Glutamatergic neuron (in vitro differentiated cells): ENCODE results near the gene DDX10. TPM values are rescaled to one million over a fixed set of nuclear protein-coding genes. Genes with fewer than 3 reads are reported as not detected.

Experiments
- DNase-seq: peaks from one replicate; pipeline ENCODE4 v3.0.0; 2022
- H3K27ac Mint-ChIP-seq: one replicate; pipeline ENCODE4 v1.8.0; 2020; ENCODE audit warnings: mild to moderate bottlenecking, mixed read lengths, inconsistent platforms; ENCODE audit not compliant: unreplicated experiment
- H3K27me3 Mint-ChIP-seq: one replicate; pipeline ENCODE4 v1.8.0; 2020; ENCODE audit warnings: mild to moderate bottlenecking, moderate library complexity, mixed read lengths, inconsistent platforms; ENCODE audit not compliant: unreplicated experiment
- H3K36me3 Mint-ChIP-seq: one replicate; pipeline ENCODE4 v1.8.0; 2020; ENCODE audit warnings: mild to moderate bottlenecking, mixed read lengths, inconsistent platforms; ENCODE audit not compliant: unreplicated experiment
- H3K4me1 Mint-ChIP-seq: one replicate; pipeline ENCODE4 v1.8.0; 2020; ENCODE audit warnings: mild to moderate bottlenecking, low read depth, mixed read lengths, inconsistent platforms; ENCODE audit not compliant: unreplicated experiment
- H3K4me3 Mint-ChIP-seq: one replicate; pipeline ENCODE4 v1.8.0; 2020; ENCODE audit warnings: mild to moderate bottlenecking, mixed read lengths, inconsistent platforms; ENCODE audit not compliant: unreplicated experiment
- H3K9me3 Mint-ChIP-seq: one replicate; pipeline ENCODE4 v1.8.0; 2020; ENCODE audit warnings: mild to moderate bottlenecking, moderate library complexity, mixed read lengths, inconsistent platforms; ENCODE audit not compliant: unreplicated experiment
- CTCF ChIP-seq: fragments of 200-600 bp; sonication (generic); IDR thresholded peaks from one replicate; pipeline ENCODE4 v1.5.0; 2021; ENCODE audit not compliant: partially characterized antibody, unreplicated experiment
- total RNA-seq: library from RNA; stranded (reverse); fragmentation: NEBNext Ultra II Directional; extraction: Animal tissue kit (Norgen Biotek cat#: 25700); gene quantifications from one replicate; pipeline ENCODE4 v1.2.1, GENCODE V29; 2021; ENCODE audit not compliant: unreplicated experiment

Gene DDX10
- total RNA-seq, 1 donor from 2014 or later, result 18.8 TPM

GRCh38 chr11:108797578-108798100, 132.8 kb downstream of the DDX10 start:
- TF ChIP-seq CTCF, result no peak
- no peaks in the 10 kb centered on the region for H3K9me3 Mint-ChIP-seq
- no peak overlapping the region for H3K27ac Mint-ChIP-seq
- no peak for DNase-seq
- H3K27me3 Mint-ChIP-seq, result peaks cover 3% of the 10 kb centered on the region
- H3K4me1 Mint-ChIP-seq, result peaks cover 8% of the 10 kb centered on the region
- no peaks in the 10 kb centered on the region for H3K36me3 Mint-ChIP-seq
- no peak overlapping the region for H3K4me3 Mint-ChIP-seq

- no peak overlapping the region for H3K4me3 Mint-ChIP-seq
- H3K4me1 Mint-ChIP-seq, result peaks cover 6% of the 10 kb centered on the region
- no peaks in the 10 kb centered on the region for H3K9me3 Mint-ChIP-seq
- no peak for DNase-seq
- TF ChIP-seq CTCF, result no peak
- H3K27ac Mint-ChIP-seq, result no peak overlapping the region
- H3K36me3 Mint-ChIP-seq, result no peaks in the 10 kb centered on the region
- H3K27me3 Mint-ChIP-seq, result no peaks in the 10 kb centered on the region
Measured at GRCh38 chr11:108802492-108802891, 137.6 kb downstream of the DDX10 start.

- Mint-ChIP-seq H3K36me3 (no peaks in the 10 kb centered on the region), H3K4me1 (no peaks in the 10 kb centered on the region), H3K9me3 (no peaks in the 10 kb centered on the region), H3K4me3 (no peak overlapping the region), H3K27ac (no peak overlapping the region), H3K27me3 (no peaks in the 10 kb centered on the region)
- DNase-seq, result no peak
- TF ChIP-seq CTCF, result no peak
Measured at GRCh38 chr11:108803776-108804175, 138.9 kb downstream of the DDX10 start.

GRCh38 chr11:108804511-108804910, 139.6 kb downstream of the DDX10 start:
- no peaks in the 10 kb centered on the region for H3K27me3 Mint-ChIP-seq
- TF ChIP-seq CTCF, result no peak
- DNase-seq, result no peak
- no peaks in the 10 kb centered on the region for H3K9me3 Mint-ChIP-seq
- no peaks in the 10 kb centered on the region for H3K36me3 Mint-ChIP-seq
- no peaks in the 10 kb centered on the region for H3K4me1 Mint-ChIP-seq
- H3K4me3 Mint-ChIP-seq, result no peak overlapping the region
- H3K27ac Mint-ChIP-seq, result no peak overlapping the region

- H3K9me3 Mint-ChIP-seq, result no peaks in the 10 kb centered on the region
- no peak overlapping the region for H3K4me3 Mint-ChIP-seq
- no peaks in the 10 kb centered on the region for H3K27me3 Mint-ChIP-seq
- TF ChIP-seq CTCF, result no peak
- no peak overlapping the region for H3K27ac Mint-ChIP-seq
- H3K4me1 Mint-ChIP-seq, result peaks cover 2% of the 10 kb centered on the region
- H3K36me3 Mint-ChIP-seq, result no peaks in the 10 kb centered on the region
- no peak for DNase-seq
Measured at GRCh38 chr11:108805030-108805429, 140.2 kb downstream of the DDX10 start.
